Loucy (cell line): ENCODE data around the gene GOLGA6C.
A peak's percentile ranks its signal among the peaks of the same experiment; 100 is the strongest.
"Not testable (repeated sequence)": the region's sequence is repeated elsewhere in the genome, so short reads cannot be mapped to it uniquely, and the experiment has no call there.

Experiments used
- H2AFZ ChIP-seq: fragments of 200-600 bp; sonication (generic); 2 replicates; pipeline ENCODE4 v1.6.0; 2016; ENCODE audit warnings: antibody characterized with exemption, mild to moderate bottlenecking, low read length, moderate library complexity
- H3F3A ChIP-seq: fragments of 200-600 bp; 2 replicates; pipeline ENCODE4 v1.6.0; 2016; ENCODE audit warnings: antibody characterized with exemption, low read depth, mild to moderate bottlenecking
- H3K27me3 ChIP-seq: fragments of 200-600 bp; sonication (generic); 2 replicates; pipeline ENCODE4 v1.6.1; 2014; ENCODE audit warnings: low read length, mild to moderate bottlenecking; ENCODE audit not compliant: insufficient read depth, poor library complexity, severe bottlenecking
- H3K36me3 ChIP-seq: fragments of 200-600 bp; sonication (generic); 2 replicates; pipeline ENCODE4 v1.6.1; 2016; ENCODE audit warnings: low read length; ENCODE audit not compliant: insufficient read depth
- H3K4me1 ChIP-seq: fragments of 200-600 bp; sonication (generic); 2 replicates; pipeline ENCODE4 v1.5.1; 2014; ENCODE audit warnings: low read length, mild to moderate bottlenecking; ENCODE audit not compliant: insufficient read depth, poor library complexity, severe bottlenecking
- H3K4me2 ChIP-seq: fragments of 200-600 bp; sonication (generic); 2 replicates; pipeline ENCODE4 v1.6.0; 2014; ENCODE audit warnings: antibody characterized with exemption, low read length, low read depth, mild to moderate bottlenecking; ENCODE audit not compliant: poor library complexity, severe bottlenecking
- H3K4me3 ChIP-seq: fragments of 200-600 bp; sonication (generic); 2 replicates; pipeline ENCODE4 v1.5.1; 2014; ENCODE audit warnings: low read length, mild to moderate bottlenecking, mixed read lengths; ENCODE audit not compliant: poor library complexity, severe bottlenecking
- H3K79me2 ChIP-seq: fragments of 200-600 bp; sonication (generic); 2 replicates; pipeline ENCODE4 v1.6.1; 2014; ENCODE audit warnings: low read length; ENCODE audit not compliant: insufficient read depth
- H3K9ac ChIP-seq: fragments of 200-600 bp; sonication (generic); 2 replicates; pipeline ENCODE4 v1.6.0; 2014; ENCODE audit warnings: mild to moderate bottlenecking, low read depth, low read length, moderate library complexity; ENCODE audit not compliant: poor library complexity, severe bottlenecking
- H3K9me2 ChIP-seq: fragments of 200-600 bp; sonication (generic); replicated peaks from 2 replicates; pipeline ENCODE4 v1.6.1; 2016; ENCODE audit warnings: low read depth, low read length, mixed read lengths
- H3K9me3 ChIP-seq: fragments of 200-600 bp; sonication (generic); 2 replicates; pipeline ENCODE4 v1.6.1; 2014; ENCODE audit warnings: mild to moderate bottlenecking, antibody characterized with exemption, low read length, low read depth; ENCODE audit not compliant: insufficient read depth
- H4K20me1 ChIP-seq: fragments of 200-600 bp; sonication (generic); 2 replicates; pipeline ENCODE4 v1.6.0; 2014; ENCODE audit warnings: antibody characterized with exemption, low read length, mild to moderate bottlenecking; ENCODE audit not compliant: insufficient read depth, poor library complexity, severe bottlenecking
- CTCF ChIP-seq: fragments of 200-600 bp; sonication (generic); conservative IDR thresholded peaks from 2 replicates; pipeline ENCODE4 v1.5.1; 2014; ENCODE audit warnings: mild to moderate bottlenecking, antibody characterized with exemption, low read length
- EZH2phosphoT487 ChIP-seq: fragments of 200-600 bp; IDR thresholded peaks from 2 replicates; pipeline ENCODE4 v1.6.1; 2018; ENCODE audit warnings: antibody characterized with exemption, mild to moderate bottlenecking, moderate library complexity, borderline replicate concordance

GOLGA6C gene

DNA sequence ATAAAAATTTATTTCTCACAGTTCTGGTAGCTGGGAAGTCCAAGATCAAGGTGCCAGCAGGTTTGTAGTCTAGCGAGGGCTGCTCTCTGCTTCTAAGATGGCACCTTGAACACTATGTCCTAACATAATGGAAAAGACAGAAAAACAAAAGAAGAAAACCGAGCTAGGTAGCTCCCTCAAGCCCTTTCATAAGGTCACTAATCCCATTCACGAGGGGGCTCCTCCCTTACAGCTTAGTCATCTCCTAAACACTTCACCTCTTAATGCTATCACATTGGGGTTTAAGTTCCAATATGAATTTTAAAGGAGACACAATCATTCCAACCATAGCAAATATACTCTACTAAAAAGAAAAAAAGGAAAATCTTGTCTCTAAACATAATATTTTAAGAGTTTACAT lies 48.1 kb downstream of the GOLGA6C start:
- no peak overlapping the region for H3K4me3 ChIP-seq
- H3K79me2 ChIP-seq: no peaks in the 10 kb centered on the region
- no peaks in the 10 kb centered on the region for H3K9me2 ChIP-seq
- TF ChIP-seq CTCF (no peak), EZH2phosphoT487 (no peak)
- H3K4me2 ChIP-seq: no peak overlapping the region
- no peaks in the 10 kb centered on the region for H3K27me3 ChIP-seq
- H3F3A ChIP-seq: no peaks in the 10 kb centered on the region
- no peaks in the 10 kb centered on the region for H3K4me1 ChIP-seq
- H4K20me1 ChIP-seq: no peaks in the 10 kb centered on the region
- H3K9ac ChIP-seq: no peak overlapping the region
- no peak overlapping the region for H2AFZ ChIP-seq
- no peaks in the 10 kb centered on the region for H3K9me3 ChIP-seq
- H3K36me3 ChIP-seq: no peaks in the 10 kb centered on the region

GRCh38 chr15:75307778-75308390 lies 49.8 kb downstream of the GOLGA6C start:
- H3K9ac ChIP-seq: no peak overlapping the region
- peak; percentile 68 for TF ChIP-seq CTCF
- TF ChIP-seq EZH2phosphoT487: no peak
- H2AFZ ChIP-seq: peak overlapping the region; percentile 79

DNA sequence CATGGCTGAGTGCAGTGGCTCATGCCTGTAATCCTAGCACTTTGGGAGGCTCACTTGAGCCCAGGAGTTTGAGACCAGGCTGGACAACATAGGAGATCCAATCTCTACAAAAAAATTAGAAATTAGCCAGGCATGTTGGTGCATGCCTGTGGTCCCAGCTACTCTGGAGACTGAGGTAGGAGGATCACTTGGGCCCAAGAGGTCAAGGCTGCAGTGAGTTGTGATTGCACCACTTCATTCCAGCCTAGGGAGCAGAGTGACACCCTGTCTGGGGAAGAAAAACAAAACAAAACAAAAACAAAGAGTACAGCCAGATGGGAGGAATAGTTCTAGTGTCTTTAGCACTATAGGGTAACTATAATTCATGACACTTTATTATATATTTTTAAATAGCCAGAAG lies 51.6 kb downstream of the GOLGA6C start:
- no peaks in the 10 kb centered on the region for H3K9me2 ChIP-seq
- TF ChIP-seq EZH2phosphoT487: no peak
- TF ChIP-seq CTCF: no peak

More at GRCh38 chr15:75307778-75308390, 49.8 kb downstream of the GOLGA6C start:
- H3K9me3 ChIP-seq: no peaks in the 10 kb centered on the region
- H3K27me3 ChIP-seq: no peaks in the 10 kb centered on the region
- peaks cover 2% of the 10 kb centered on the region for H3K4me1 ChIP-seq
- H3K79me2 ChIP-seq: no peaks in the 10 kb centered on the region
- H3K4me2 ChIP-seq: peak overlapping the region; percentile 29
- no peaks in the 10 kb centered on the region for H4K20me1 ChIP-seq
- H3K9me2 ChIP-seq: no peaks in the 10 kb centered on the region
- H3F3A ChIP-seq: no peaks in the 10 kb centered on the region
- no peaks in the 10 kb centered on the region for H3K36me3 ChIP-seq
- no peak overlapping the region for H3K4me3 ChIP-seq

GRCh38 chr15:75312548-75312947 lies 54.4 kb downstream of the GOLGA6C start:
- H3K9ac ChIP-seq, H4K20me1 ChIP-seq, H3K36me3 ChIP-seq, H3K9me2 ChIP-seq, H3K79me2 ChIP-seq, H3K27me3 ChIP-seq, H3F3A ChIP-seq, H3K9me3 ChIP-seq, H3K4me3 ChIP-seq, H3K4me2 ChIP-seq, H3K4me1 ChIP-seq: not testable (repeated sequence)
- peak overlapping the region; percentile 21; the same call in 1 of the 2 replicates for H2AFZ ChIP-seq

More for the DNA sequence above, 51.6 kb downstream of the GOLGA6C start:
- Histone ChIP-seq H3K9ac (no peak overlapping the region), H4K20me1 (no peaks in the 10 kb centered on the region), H2AFZ (no peak overlapping the region), H3K36me3 (no peaks in the 10 kb centered on the region), H3K4me2 (no peak overlapping the region), H3K4me1 (peaks cover 2% of the 10 kb centered on the region), H3F3A (no peaks in the 10 kb centered on the region), H3K79me2 (no peaks in the 10 kb centered on the region), H3K9me3 (no peaks in the 10 kb centered on the region), H3K4me3 (no peak overlapping the region), H3K27me3 (no peaks in the 10 kb centered on the region)
